Measurements from ENCODE around the gene NOL4L. TPM values are rescaled to one million over a fixed set of nuclear protein-coding genes. Genes with fewer than 3 reads are reported as not detected.

Gene NOL4L, protein sequence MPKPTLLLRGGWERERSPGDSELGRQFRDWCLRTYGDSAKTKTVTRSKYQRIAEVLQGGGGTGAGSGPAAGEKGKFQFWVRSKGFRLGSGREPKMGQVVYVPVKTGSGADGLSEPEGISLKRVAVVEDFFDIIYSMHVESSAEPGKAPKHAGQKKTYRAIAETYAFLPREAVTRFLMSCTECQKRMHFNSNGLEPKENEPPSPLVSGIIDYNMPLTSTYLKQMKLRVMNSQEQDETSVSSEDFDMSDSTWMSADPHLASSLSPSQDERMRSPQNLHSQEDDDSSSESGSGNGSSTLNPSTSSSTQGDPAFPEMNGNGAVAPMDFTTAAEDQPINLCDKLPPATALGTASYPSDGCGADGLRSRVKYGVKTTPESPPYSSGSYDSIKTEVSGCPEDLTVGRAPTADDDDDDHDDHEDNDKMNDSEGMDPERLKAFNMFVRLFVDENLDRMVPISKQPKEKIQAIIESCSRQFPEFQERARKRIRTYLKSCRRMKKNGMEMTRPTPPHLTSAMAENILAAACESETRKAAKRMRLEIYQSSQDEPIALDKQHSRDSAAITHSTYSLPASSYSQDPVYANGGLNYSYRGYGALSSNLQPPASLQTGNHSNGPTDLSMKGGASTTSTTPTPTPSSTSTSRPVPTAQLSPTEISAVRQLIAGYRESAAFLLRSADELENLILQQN
- 5.2 and 20.3 TPM in 2 replicates for total RNA-seq

DNA sequence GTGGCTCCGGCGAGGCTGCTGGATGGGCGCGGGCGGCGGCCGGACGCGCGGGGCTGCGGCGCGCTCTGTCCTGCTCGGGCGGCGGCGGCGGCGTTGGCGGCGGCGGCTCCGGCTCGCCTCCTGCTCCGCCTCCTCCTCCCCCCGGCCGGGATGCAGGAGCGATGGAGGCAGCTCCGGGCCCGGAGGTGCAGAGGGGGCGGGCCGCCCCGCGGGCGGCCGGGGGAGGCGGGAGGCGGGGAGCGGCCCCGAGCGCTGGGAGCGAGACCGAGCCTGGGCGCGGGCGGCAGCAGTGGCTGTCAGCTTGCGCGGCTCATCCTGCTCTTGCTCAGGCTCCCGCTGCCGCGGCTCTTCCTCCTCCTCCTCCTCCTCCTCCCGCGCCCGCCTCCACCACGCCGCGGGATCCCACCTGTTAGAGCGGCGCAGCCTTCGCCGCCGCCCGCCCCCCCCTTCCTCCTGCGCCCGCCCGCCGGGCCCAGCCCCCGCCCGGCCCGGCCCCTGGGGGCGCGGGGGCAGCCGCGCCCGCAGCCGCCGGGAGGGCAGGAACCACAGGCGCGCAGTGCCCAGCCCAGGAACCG is at the start of gene NOL4L:
NOL4L (minus strand) TSS at position 323 of the 575 bp plus-strand sequence. CDS start 443 bp downstream, outside the sequence.

Other genes starting within 250 kb of the NOL4L start
- gene ASXL1, start 227.0 kb downstream of the NOL4L start, total RNA-seq, result 29.5 and 74.8 TPM in 2 replicates
- under 0.01 TPM in 1 of 2 replicates, not detected in the other for gene C20orf203, start 88.6 kb upstream of the NOL4L start, total RNA-seq
- 14.3 and 22.7 TPM in 2 replicates for gene COMMD7, start 158.1 kb upstream of the NOL4L start, total RNA-seq
- gene DNMT3B, start 177.1 kb upstream of the NOL4L start, total RNA-seq, result 1.7 and 4.0 TPM in 2 replicates
- 75.9 and 141 TPM in 2 replicates for gene MAPRE1, start 234.6 kb upstream of the NOL4L start, total RNA-seq

All from bladder microvascular endothelial cell (primary cell).